ENCODE data around the gene EHMT1.

EHMT1 gene

GRCh38 chr9:137639303-137640051, 20.7 kb downstream of the EHMT1 start:
- peak overlapping the region; percentile 96 for H3K27ac Mint-ChIP-seq
- CTCF ChIA-PET, result interaction anchor here (0.9 kb wide), 1 partner anchor 11 kb away, joined by 3 read pairs; no protein-coding TSS in a partner anchor
- H3K27me3 Mint-ChIP-seq, result no peaks in the 10 kb centered on the region
- peak overlapping the region; percentile 77 for H3K4me3 Mint-ChIP-seq
- no peaks in the 10 kb centered on the region for H3K9me3 Mint-ChIP-seq
- peaks cover 44% of the 10 kb centered on the region for H3K4me1 Mint-ChIP-seq
- no peak for DNase-seq
- H3K36me3 Mint-ChIP-seq, result peaks cover 27% of the 10 kb centered on the region

- Mint-ChIP-seq H3K4me3 (no peak overlapping the region), H3K27ac (no peak overlapping the region)
- CTCF ChIA-PET, result interaction anchor here (0.9 kb wide), 1 partner anchor 12 kb away, joined by 3 read pairs; no protein-coding TSS in a partner anchor
Observed at GRCh38 chr9:137640862-137641261, 22.1 kb downstream of the EHMT1 start.

GRCh38 chr9:137642118-137642601, 23.4 kb downstream of the EHMT1 start:
- H3K27ac Mint-ChIP-seq, result no peak overlapping the region
- no peaks in the 10 kb centered on the region for H3K9me3 Mint-ChIP-seq
- no peak for DNase-seq
- no peak overlapping the region for H3K4me3 Mint-ChIP-seq
- H3K36me3 Mint-ChIP-seq, result peaks cover 42% of the 10 kb centered on the region
- H3K4me1 Mint-ChIP-seq, result peaks cover 51% of the 10 kb centered on the region
- CTCF ChIA-PET, result no interaction called here
- H3K27me3 Mint-ChIP-seq, result no peaks in the 10 kb centered on the region

More at GRCh38 chr9:137640862-137641261, 22.1 kb downstream of the EHMT1 start:
- no peaks in the 10 kb centered on the region for H3K27me3 Mint-ChIP-seq
- peaks cover 47% of the 10 kb centered on the region for H3K4me1 Mint-ChIP-seq
- H3K36me3 Mint-ChIP-seq, result peaks cover 32% of the 10 kb centered on the region
- no peak for DNase-seq
- no peaks in the 10 kb centered on the region for H3K9me3 Mint-ChIP-seq

- Mint-ChIP-seq H3K4me1 (peaks cover 53% of the 10 kb centered on the region), H3K36me3 (peaks cover 48% of the 10 kb centered on the region), H3K27ac (no peak overlapping the region), H3K9me3 (no peaks in the 10 kb centered on the region), H3K4me3 (no peak overlapping the region), H3K27me3 (no peaks in the 10 kb centered on the region)
- CTCF ChIA-PET, result no interaction called here
- no peak for DNase-seq
Observed at GRCh38 chr9:137642892-137643291, 24.1 kb downstream of the EHMT1 start.

- CTCF ChIA-PET, result interaction anchor here (0.7 kb wide), 1 partner anchor 23 kb away, joined by 6 read pairs; no protein-coding TSS in a partner anchor
- Mint-ChIP-seq H3K27me3 (no peaks in the 10 kb centered on the region), H3K9me3 (no peaks in the 10 kb centered on the region), H3K4me1 (peaks cover 49% of the 10 kb centered on the region), H3K27ac (no peak overlapping the region), H3K4me3 (no peak overlapping the region), H3K36me3 (peaks cover 47% of the 10 kb centered on the region)
- no peak for DNase-seq
Observed at GRCh38 chr9:137643921-137644320, 25.1 kb downstream of the EHMT1 start.

GRCh38 chr9:137645211-137645610, 26.4 kb downstream of the EHMT1 start:
- Mint-ChIP-seq H3K27me3 (no peaks in the 10 kb centered on the region), H3K4me3 (no peak overlapping the region), H3K9me3 (no peaks in the 10 kb centered on the region), H3K4me1 (peaks cover 44% of the 10 kb centered on the region), H3K27ac (no peak overlapping the region), H3K36me3 (peaks cover 45% of the 10 kb centered on the region)
- no peak for DNase-seq
- CTCF ChIA-PET, result no interaction called here

GRCh38 chr9:137646341-137646740, 27.5 kb downstream of the EHMT1 start:
- H3K36me3 Mint-ChIP-seq, result peaks cover 45% of the 10 kb centered on the region
- H3K27ac Mint-ChIP-seq, result peak overlapping the region; percentile 33
- H3K27me3 Mint-ChIP-seq, result no peaks in the 10 kb centered on the region
- no peak for DNase-seq
- no peak overlapping the region for H3K4me3 Mint-ChIP-seq
- peaks cover 41% of the 10 kb centered on the region for H3K4me1 Mint-ChIP-seq
- CTCF ChIA-PET, result no interaction called here
- H3K9me3 Mint-ChIP-seq, result no peaks in the 10 kb centered on the region

GRCh38 chr9:137647096-137647714, 28.4 kb downstream of the EHMT1 start:
- Mint-ChIP-seq H3K27me3 (no peaks in the 10 kb centered on the region), H3K36me3 (peaks cover 44% of the 10 kb centered on the region), H3K4me3 (no peak overlapping the region), H3K27ac (peak overlapping the region; percentile 47), H3K4me1 (peaks cover 39% of the 10 kb centered on the region), H3K9me3 (no peaks in the 10 kb centered on the region)
- peak; percentile 25 for DNase-seq
- CTCF ChIA-PET, result interaction anchor here (0.8 kb wide), 1 partner anchor 26 kb away, joined by 3 read pairs; no protein-coding TSS in a partner anchor

GRCh38 chr9:137648396-137648795, 29.6 kb downstream of the EHMT1 start:
- Mint-ChIP-seq H3K4me3 (no peak overlapping the region), H3K27me3 (no peaks in the 10 kb centered on the region), H3K36me3 (peaks cover 45% of the 10 kb centered on the region), H3K4me1 (peaks cover 39% of the 10 kb centered on the region), H3K27ac (no peak overlapping the region), H3K9me3 (no peaks in the 10 kb centered on the region)
- DNase-seq, result no peak
- CTCF ChIA-PET, result no interaction called here

GRCh38 chr9:137649553-137649952, 30.7 kb downstream of the EHMT1 start:
- Mint-ChIP-seq H3K9me3 (no peaks in the 10 kb centered on the region), H3K4me1 (peaks cover 36% of the 10 kb centered on the region), H3K27me3 (no peaks in the 10 kb centered on the region), H3K36me3 (peaks cover 44% of the 10 kb centered on the region), H3K27ac (no peak overlapping the region), H3K4me3 (no peak overlapping the region)
- no peak for DNase-seq
- CTCF ChIA-PET, result no interaction called here

GRCh38 chr9:137650259-137650658, 31.5 kb downstream of the EHMT1 start:
- CTCF ChIA-PET, result no interaction called here
- Mint-ChIP-seq H3K27ac (peak overlapping the region; percentile 13), H3K9me3 (no peaks in the 10 kb centered on the region), H3K36me3 (peaks cover 43% of the 10 kb centered on the region), H3K27me3 (no peaks in the 10 kb centered on the region), H3K4me3 (no peak overlapping the region), H3K4me1 (peaks cover 35% of the 10 kb centered on the region)
- no peak for DNase-seq

GRCh38 chr9:137650779-137651178, 32.0 kb downstream of the EHMT1 start:
- Mint-ChIP-seq H3K4me1 (peaks cover 32% of the 10 kb centered on the region), H3K4me3 (no peak overlapping the region), H3K36me3 (peaks cover 44% of the 10 kb centered on the region), H3K9me3 (no peaks in the 10 kb centered on the region), H3K27ac (no peak overlapping the region), H3K27me3 (no peaks in the 10 kb centered on the region)
- CTCF ChIA-PET, result no interaction called here
- DNase-seq, result no peak

GRCh38 chr9:137656416-137656815, 37.6 kb downstream of the EHMT1 start:
- CTCF ChIA-PET, result no interaction called here
- Mint-ChIP-seq H3K9me3 (no peaks in the 10 kb centered on the region), H3K27ac (no peak overlapping the region)

GRCh38 chr9:137657606-137658005, 38.8 kb downstream of the EHMT1 start:
- H3K27ac Mint-ChIP-seq, result peak overlapping the region; percentile 49

More at GRCh38 chr9:137656416-137656815, 37.6 kb downstream of the EHMT1 start:
- H3K36me3 Mint-ChIP-seq, result peaks cover 26% of the 10 kb centered on the region
- H3K4me1 Mint-ChIP-seq, result peaks cover 21% of the 10 kb centered on the region
- DNase-seq, result no peak
- no peak overlapping the region for H3K4me3 Mint-ChIP-seq
- H3K27me3 Mint-ChIP-seq, result no peaks in the 10 kb centered on the region

GRCh38 chr9:137658781-137659180, 40.0 kb downstream of the EHMT1 start:
- Mint-ChIP-seq H3K27me3 (no peaks in the 10 kb centered on the region), H3K27ac (no peak overlapping the region), H3K4me3 (no peak overlapping the region), H3K9me3 (no peaks in the 10 kb centered on the region), H3K4me1 (peaks cover 21% of the 10 kb centered on the region), H3K36me3 (peaks cover 22% of the 10 kb centered on the region)
- CTCF ChIA-PET, result interaction anchor here (1.8 kb wide), 1 partner anchor 13 kb away, joined by 9 read pairs; no protein-coding TSS in a partner anchor
- no peak for DNase-seq

More at GRCh38 chr9:137657606-137658005, 38.8 kb downstream of the EHMT1 start:
- CTCF ChIA-PET, result no interaction called here
- no peak for DNase-seq
- no peaks in the 10 kb centered on the region for H3K27me3 Mint-ChIP-seq
- peaks cover 21% of the 10 kb centered on the region for H3K4me1 Mint-ChIP-seq
- no peaks in the 10 kb centered on the region for H3K9me3 Mint-ChIP-seq
- no peak overlapping the region for H3K4me3 Mint-ChIP-seq
- H3K36me3 Mint-ChIP-seq, result peaks cover 21% of the 10 kb centered on the region

Measured in activated naive CD4-positive, alpha-beta T cell treated with anti-CD3 and anti-CD28 coated beads, Interleukin-2, amount 10 ng/mL, durations not matched to agents 7 days and 5 days (primary cell).